ENCODE results near the gene SPPL2B.

- TF ChIP-seq POLR2AphosphoS2 (IDR thresholded peaks at IDR 0.05; ENCODE audit: low read length) (no peak), NR2C2 (CRISPR knock-in tag; IDR thresholded peaks at IDR 0.05) (no peak), NR2C2 (tag; IDR thresholded peaks at IDR 0.05) (no peak), RCOR1 (IDR thresholded peaks at IDR 0.05; ENCODE audit: borderline replicate concordance in 1 of 2, low read depth in 2 of 2, low read length in 2 of 2) (no peak), POLR2AphosphoS5 (IDR thresholded peaks at IDR 0.05; ENCODE audit: control insufficient read depth, insufficient read depth, low read depth, low read length) (no peak), TAF1 (IDR thresholded peaks at IDR 0.05; ENCODE audit: control insufficient read depth, extremely low read depth, insufficient read depth, low read length, severe bottlenecking) (no peak), NR3C1 (CRISPR knock-in tag; IDR thresholded peaks at IDR 0.05) (no peak), KLF13 (tag; IDR thresholded peaks at IDR 0.05; ENCODE audit: borderline replicate concordance, low read depth) (no peak), EZH2 (IDR thresholded peaks at IDR 0.05; ENCODE audit: borderline replicate concordance, low read depth, low read length) (no peak)
Measured at GRCh38 chr19:2357279-2358206, 29.1 kb downstream of the SPPL2B start.

Data from K562 (cell line).